NCI-H187 (cell line): ENCODE measurements around the gene AACS.
"Not testable (repeated sequence)": the region's sequence is repeated elsewhere in the genome, so short reads cannot be mapped to it uniquely, and the experiment has no call there.

Experiments
- DNase-seq, 2 experiments: peaks; one replicate each; lab custom pipeline; 2025; lab: John Stamatoyannopoulos, UW

The AACS gene

GRCh38 chr12:125065021-125065918, at the start of gene AACS:
Gene AACS (plus strand): TSS chr12:125065435. CDS start chr12:125065585, 150 bp downstream.
- DNase-seq: peak; percentile 73 to 83

- no peak for DNase-seq
Observed at GRCh38 chr12:125015680-125016310, 49.4 kb upstream of the AACS start.

GRCh38 chr12:125017801-125018200, 47.4 kb upstream of the AACS start:
- no peak for DNase-seq

DNA sequence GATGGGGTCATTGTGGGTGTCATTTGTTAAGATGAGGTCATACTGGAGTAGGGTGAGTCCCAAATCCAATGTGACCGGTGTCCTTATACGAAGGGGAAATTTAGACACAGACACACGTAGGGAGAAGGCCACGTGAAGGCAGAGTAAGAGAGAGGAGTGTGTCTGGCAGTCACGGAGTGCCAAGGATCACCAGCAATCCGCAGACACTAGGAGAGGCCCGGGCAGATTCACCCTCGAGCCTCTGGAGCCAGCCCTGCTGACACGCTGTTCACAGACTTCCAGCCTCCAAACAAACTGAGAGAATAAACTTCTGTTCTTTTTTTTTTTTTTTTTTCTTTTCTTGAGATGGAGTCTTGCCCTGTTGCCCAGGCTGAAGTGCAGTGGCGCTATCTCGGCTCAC, 46.9 kb upstream of the AACS start:
- DNase-seq: no peak

- DNase-seq: no peak
Observed at GRCh38 chr12:125021096-125021495, 44.1 kb upstream of the AACS start.

DNA sequence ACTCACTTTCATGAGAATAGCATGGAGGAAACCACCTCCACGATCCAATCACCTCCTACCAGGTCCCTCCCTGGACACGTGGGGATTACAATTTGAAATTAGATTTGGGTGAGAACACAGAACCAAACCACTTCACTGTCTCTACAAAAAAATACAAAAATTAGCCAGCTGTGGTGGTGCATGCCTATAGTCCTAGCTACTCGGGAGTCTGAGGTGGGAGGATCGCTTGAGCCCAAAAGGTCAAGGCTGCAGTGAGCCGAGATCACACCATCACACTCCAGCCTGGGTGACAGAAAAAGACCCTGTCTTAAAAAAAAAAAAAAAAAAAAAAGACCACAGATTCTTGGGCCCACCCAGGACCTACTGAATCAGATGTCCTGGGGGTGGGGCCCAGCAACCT, 43.5 kb upstream of the AACS start:
- no peak for DNase-seq

- DNase-seq: no peak
Observed at GRCh38 chr12:125023065-125023464, 42.2 kb upstream of the AACS start.

GRCh38 chr12:125024949-125025563, 40.2 kb upstream of the AACS start:
- DNase-seq: no peak

DNA sequence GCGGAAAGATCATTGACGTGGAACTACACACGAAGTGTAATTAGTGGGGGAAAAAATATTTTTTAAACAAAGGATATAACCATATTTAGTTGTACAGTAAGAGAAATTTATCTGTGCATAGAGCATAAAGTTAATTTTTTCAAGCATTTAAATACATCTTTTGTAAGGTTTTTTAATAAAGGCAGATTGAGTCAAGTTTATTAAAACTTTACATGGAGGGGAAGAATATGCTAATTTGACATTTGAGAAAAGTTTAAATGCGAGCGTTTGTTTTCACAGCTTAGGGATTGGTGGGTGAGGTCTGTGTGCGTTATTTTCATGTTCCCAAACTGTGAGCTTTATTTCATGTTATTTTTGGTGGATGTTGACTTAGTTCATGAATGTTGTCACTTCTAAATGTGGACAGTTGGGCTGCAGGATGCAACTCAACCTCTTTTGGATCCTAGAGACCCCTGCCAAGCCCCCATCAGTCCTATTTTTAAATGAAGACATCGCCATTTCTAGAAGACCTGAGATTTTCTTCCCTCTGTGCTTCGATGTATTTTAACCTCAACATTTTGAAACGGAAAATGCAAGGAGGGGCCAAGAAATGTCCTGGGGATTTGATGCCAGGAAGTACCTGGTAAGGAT, 39.5 kb upstream of the AACS start:
- DNase-seq: no peak

GRCh38 chr12:125028106-125028505, 37.1 kb upstream of the AACS start:
- no peak for DNase-seq

DNA sequence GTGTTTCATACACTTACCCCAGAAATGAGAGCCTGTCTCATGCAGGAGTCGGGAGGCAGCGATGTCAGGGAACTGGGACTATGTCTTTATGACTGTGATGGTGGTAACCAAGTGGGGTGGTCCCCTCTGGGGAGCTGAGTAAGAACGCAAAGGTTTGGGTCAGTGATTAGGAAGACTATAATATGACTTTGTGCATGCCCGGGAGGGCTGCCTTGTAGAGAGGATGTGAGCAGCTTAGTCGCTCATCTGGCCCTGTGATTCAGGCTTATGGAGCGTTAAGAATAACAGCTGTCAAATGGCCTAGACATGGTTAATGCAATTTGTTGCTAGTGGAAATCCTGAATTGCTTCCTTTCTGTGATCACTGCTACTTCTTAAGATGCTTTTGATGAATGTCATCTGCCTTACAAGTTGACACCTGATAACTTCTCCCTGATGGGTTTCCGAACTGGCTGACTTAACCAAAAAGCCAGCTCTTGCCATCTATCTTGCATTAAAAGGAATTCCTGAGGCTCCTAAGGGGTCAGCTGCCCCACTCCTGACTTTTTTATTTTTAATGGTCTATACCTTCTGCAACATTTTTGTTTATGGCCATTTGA, 35.4 kb upstream of the AACS start:
- DNase-seq: no peak

- not testable (repeated sequence) for DNase-seq
Observed at GRCh38 chr12:125031471-125031870, 33.8 kb upstream of the AACS start.

DNA sequence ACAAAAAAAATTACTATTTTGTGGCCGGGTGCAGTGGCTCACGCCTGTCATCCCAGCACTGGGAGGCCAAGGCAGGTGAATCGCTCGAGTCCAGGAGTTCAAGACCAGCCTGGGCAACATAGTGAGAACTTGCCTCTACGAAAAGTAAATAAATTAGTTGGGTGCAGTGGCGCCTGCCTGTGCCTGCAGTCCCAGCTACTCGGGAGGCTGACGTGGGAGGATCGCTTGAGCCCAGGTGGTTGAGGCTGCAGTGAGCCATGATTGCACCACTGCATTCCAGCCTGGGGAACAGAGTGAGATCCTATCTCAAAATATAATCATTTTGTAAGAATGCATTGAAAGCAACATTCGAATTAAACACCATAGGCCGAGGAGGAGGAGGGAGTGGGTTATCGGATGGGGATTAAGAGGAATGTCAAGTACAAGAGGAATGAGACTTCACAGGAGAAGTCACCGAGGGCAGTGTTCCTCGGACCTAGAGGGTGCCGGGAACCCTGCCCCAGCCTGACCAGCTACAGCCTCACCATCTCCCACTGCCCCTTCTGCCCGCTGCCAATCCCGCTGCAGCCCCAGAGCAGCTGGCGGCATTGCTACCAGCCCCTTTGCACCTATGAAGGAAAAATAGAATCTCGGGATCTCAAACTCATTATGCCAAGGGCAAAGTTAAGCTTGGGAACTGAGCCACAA, 32.6 kb upstream of the AACS start:
- DNase-seq: no peak

GRCh38 chr12:125033288-125033687, 31.9 kb upstream of the AACS start:
- DNase-seq: no peak

- DNase-seq: no peak
Observed at GRCh38 chr12:125038976-125039625, 26.1 kb upstream of the AACS start.

GRCh38 chr12:125049093-125049458, 16.2 kb upstream of the AACS start:
- no peak for DNase-seq

DNA sequence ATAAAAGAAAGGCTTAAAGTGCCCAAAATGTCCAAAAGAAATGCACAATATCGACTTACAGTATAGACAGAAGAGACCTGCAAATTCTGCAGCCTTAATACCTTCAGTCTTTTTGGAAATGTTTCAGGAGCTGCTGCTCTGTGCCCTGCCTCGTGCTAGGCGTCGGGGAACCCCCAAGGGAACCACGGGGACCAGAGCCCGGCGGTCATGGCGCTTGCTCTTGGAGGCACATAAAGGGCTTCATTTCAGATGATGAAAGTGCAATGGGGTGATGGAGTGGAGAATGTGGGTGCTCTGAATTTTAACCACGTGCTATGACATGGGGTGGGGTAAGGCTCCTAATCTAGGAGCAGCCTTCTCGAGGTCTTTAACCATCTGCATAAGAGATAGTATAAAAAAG, 14.8 kb upstream of the AACS start:
- DNase-seq: no peak

DNA sequence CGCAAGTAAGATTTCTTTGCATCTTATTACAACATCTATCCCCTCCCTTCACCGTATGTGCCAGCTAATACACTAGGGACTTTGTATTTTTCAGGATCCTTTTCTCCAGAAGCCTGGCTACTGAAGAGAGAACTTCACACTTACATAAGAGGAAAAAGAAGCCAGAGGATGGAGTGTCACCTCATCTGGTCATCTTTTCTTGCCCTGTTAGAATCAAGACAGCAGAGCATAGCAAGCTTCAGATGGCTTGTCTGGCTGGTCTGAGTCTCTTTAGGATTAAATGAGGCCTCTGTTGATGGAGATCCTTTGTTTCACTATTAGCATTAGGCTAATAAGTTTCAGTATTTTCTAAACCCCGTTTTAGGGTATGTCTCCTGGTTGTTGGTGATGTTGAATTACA, 14.4 kb upstream of the AACS start:
- DNase-seq: no peak

- DNase-seq: no peak
Observed at GRCh38 chr12:125053821-125054220, 11.4 kb upstream of the AACS start.

GRCh38 chr12:125055591-125055990, 9.6 kb upstream of the AACS start:
- DNase-seq: no peak

DNA sequence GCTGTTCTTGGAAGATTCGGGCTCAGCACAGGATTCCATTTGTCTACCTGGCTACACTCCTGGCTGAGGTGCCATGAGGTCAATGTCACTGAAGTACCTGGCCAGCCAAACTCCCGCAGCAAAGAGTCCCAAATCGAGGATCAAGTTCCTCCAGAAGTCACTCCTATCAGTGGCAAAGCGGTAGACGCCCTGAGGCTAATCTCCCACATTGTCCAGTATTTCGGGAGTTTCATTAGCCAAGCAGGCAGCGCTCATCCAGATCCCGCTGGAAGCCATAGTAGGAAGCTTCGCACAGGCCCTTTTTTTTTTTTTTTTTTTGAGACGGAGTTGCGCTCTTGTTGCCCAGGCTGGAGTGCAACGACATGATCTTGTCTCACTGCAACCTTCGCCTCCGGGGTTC, 8.9 kb upstream of the AACS start:
- DNase-seq: no peak
